OCI-LY3 (cell line): Measurements from ENCODE around the gene GFOD1.
"Not testable (repeated sequence)": the region's sequence is repeated elsewhere in the genome, so short reads cannot be mapped to it uniquely, and the experiment has no call there.

ENCODE experiments used
- EZH2phosphoT487 ChIP-seq: fragments of 200-600 bp; shearing (Covaris generic); IDR thresholded peaks from 2 replicates; pipeline ENCODE4 v1.6.1; 2018; ENCODE audit warnings: antibody characterized with exemption, mixed run types, low read depth
- TF ChIP-seq, protein P1 (sequence below): fragments of 200-600, 300-600 bp; sonication (generic); IDR thresholded peaks from 2 replicates; pipeline ENCODE4 v1.5.1; 2014; ENCODE audit warnings: antibody characterized with exemption, low read length, low read depth

DNA sequence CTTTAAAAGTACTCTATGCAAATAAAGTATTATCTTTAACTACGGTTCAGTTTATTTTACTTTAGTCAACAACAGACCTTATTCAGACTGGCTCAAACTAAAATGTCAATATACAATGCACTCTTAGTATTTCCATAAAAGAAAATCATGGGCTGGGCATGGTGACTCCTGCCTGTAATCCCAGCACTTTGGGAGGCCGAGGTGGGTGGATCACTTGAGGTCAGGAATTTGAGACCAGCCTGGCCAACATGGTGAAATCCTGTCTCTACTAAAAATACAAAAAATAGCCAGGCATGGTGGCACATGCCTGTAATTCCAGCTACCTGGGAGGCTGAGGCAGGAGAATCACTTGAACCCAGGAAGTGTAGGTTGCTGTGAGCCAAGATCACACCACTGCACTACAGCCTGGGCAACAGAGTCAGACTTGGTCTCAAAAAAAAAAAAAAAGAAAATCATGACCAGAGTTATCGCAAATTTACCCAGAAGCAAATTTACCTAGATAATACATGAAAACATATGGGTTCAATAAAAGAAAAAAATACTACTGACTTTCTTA, 161.3 kb downstream of the GFOD1 start:
- TF ChIP-seq, protein P1, sequence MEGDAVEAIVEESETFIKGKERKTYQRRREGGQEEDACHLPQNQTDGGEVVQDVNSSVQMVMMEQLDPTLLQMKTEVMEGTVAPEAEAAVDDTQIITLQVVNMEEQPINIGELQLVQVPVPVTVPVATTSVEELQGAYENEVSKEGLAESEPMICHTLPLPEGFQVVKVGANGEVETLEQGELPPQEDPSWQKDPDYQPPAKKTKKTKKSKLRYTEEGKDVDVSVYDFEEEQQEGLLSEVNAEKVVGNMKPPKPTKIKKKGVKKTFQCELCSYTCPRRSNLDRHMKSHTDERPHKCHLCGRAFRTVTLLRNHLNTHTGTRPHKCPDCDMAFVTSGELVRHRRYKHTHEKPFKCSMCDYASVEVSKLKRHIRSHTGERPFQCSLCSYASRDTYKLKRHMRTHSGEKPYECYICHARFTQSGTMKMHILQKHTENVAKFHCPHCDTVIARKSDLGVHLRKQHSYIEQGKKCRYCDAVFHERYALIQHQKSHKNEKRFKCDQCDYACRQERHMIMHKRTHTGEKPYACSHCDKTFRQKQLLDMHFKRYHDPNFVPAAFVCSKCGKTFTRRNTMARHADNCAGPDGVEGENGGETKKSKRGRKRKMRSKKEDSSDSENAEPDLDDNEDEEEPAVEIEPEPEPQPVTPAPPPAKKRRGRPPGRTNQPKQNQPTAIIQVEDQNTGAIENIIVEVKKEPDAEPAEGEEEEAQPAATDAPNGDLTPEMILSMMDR, result not testable (repeated sequence)
- TF ChIP-seq EZH2phosphoT487, result not testable (repeated sequence)
